ENCODE measurements around the gene LLGL2. TPM values are rescaled to one million over a fixed set of nuclear protein-coding genes. Genes with fewer than 3 reads are reported as not detected.

LLGL2 gene
- total RNA-seq, 2 donors from 2014 or later: 43.0 to 65.3 TPM

DNA sequence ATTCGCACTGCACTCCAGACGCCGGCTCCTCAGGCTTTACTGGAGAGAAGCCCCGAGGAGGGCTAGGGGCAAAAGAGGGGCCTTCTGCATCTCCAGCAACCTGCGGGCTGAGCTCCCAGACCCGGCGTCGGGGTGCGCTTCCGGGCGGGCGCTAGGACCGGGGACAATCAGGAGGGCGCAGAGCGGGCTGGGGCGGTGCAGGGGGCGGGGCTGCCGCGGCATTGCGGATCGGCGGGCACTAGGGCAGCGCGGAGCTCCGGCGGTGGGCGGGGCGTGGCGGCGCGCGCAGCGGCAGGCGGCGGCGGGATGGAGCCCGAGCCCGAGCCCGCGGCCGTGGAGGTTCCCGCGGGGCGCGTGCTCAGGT lies 9.3 kb upstream of the LLGL2 start, which contains the start of gene TSEN54:
Gene TSEN54, plus strand, starts transcription at position 274 of the 364 bp plus-strand sequence. Its CDS starts 33 bp downstream, at position 307.
- WGBS: under 1% methylated on average over 20 of the region's 45 CpGs
- intact Hi-C loops (cut with DNase I): loop anchor here (2.0 to 10.0 kb wide), 4 partner anchors 73 to 229 kb away; no protein-coding TSS in a partner anchor

DNA sequence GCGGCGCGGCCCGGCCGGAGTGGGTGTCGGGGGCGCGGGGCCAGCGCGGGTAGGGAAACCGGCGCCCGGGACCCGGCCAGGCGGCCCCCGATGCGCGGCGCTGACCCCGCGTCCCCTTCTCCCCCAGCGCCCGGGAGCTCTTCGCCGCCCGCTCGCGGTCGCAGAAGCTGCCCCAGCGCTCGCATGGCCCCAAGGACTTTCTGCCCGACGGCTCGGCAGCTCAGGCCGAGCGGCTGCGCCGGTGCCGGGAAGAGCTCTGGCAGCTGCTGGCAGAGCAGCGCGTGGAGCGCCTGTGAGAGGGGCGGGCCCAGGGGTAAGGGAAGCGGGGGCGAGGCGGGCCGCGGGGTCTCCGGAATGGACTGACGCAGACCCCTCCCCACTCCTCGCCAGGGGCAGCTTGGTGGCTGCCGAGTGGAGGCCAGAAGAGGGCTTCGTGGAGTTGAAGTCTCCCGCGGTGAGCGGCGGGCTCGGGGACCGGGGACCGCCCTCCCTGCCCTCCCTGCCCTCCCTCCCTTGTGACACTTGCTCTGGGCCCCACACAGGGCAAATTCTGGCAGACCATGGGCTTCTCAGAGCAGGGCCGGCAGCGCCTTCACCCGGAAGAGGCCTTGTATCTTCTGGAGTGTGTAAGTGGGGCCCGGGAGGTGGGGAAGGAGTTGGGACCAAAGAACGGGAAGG lies 8.7 kb upstream of the LLGL2 start:
- intact Hi-C loops (cut with DNase I): loop anchor here (2.0 to 10.0 kb wide), 4 partner anchors 72 to 228 kb away; no protein-coding TSS in a partner anchor
- no peak for DNase-seq (ENCODE audit: low spot score)
- no peaks in the 10 kb centered on the region for H3K36me3 ChIP-seq
- peaks cover 7% of the 10 kb centered on the region for H3K4me1 ChIP-seq (replicated peaks)
- peak overlapping the region; percentile 66 to 79 for H3K27ac ChIP-seq
- no peaks in the 10 kb centered on the region for H3K27me3 ChIP-seq (replicated peaks; ENCODE audit: insufficient read depth)
- 0% methylated on average over 42 of the region's 65 CpGs for WGBS
- no peaks in the 10 kb centered on the region for H3K9me3 ChIP-seq
- peak overlapping the region; percentile 82 for H3K4me3 ChIP-seq
- TF ChIP-seq, protein P1, sequence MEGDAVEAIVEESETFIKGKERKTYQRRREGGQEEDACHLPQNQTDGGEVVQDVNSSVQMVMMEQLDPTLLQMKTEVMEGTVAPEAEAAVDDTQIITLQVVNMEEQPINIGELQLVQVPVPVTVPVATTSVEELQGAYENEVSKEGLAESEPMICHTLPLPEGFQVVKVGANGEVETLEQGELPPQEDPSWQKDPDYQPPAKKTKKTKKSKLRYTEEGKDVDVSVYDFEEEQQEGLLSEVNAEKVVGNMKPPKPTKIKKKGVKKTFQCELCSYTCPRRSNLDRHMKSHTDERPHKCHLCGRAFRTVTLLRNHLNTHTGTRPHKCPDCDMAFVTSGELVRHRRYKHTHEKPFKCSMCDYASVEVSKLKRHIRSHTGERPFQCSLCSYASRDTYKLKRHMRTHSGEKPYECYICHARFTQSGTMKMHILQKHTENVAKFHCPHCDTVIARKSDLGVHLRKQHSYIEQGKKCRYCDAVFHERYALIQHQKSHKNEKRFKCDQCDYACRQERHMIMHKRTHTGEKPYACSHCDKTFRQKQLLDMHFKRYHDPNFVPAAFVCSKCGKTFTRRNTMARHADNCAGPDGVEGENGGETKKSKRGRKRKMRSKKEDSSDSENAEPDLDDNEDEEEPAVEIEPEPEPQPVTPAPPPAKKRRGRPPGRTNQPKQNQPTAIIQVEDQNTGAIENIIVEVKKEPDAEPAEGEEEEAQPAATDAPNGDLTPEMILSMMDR (IDR thresholded peaks at IDR 0.05): no peak
- no peak for TF ChIP-seq POLR2A (IDR thresholded peaks at IDR 0.05)
- no peak for TF ChIP-seq POLR2AphosphoS5 (IDR thresholded peaks at IDR 0.05)

More for the DNA sequence above, 9.3 kb upstream of the LLGL2 start, which contains the start of gene TSEN54:
- Histone ChIP-seq H3K36me3 (no peaks in the 10 kb centered on the region), H3K27ac (peak within 1 kb of the TSS; percentile 75 to 79), H3K9me3 (no peaks in the 10 kb centered on the region), H3K4me3 (peak within 1 kb of the TSS; percentile 82), H3K4me1 (replicated peaks) (peaks cover 7% of the 10 kb centered on the region), H3K27me3 (replicated peaks; ENCODE audit: insufficient read depth) (no peaks in the 10 kb centered on the region)
- TF ChIP-seq POLR2A (IDR thresholded peaks at IDR 0.05): no peak
- TF ChIP-seq, protein P1 (IDR thresholded peaks at IDR 0.05): no peak
- TF ChIP-seq POLR2AphosphoS5 (IDR thresholded peaks at IDR 0.05): peak; percentile 41
- peak; percentile 93 for DNase-seq (ENCODE audit: low spot score)

DNA sequence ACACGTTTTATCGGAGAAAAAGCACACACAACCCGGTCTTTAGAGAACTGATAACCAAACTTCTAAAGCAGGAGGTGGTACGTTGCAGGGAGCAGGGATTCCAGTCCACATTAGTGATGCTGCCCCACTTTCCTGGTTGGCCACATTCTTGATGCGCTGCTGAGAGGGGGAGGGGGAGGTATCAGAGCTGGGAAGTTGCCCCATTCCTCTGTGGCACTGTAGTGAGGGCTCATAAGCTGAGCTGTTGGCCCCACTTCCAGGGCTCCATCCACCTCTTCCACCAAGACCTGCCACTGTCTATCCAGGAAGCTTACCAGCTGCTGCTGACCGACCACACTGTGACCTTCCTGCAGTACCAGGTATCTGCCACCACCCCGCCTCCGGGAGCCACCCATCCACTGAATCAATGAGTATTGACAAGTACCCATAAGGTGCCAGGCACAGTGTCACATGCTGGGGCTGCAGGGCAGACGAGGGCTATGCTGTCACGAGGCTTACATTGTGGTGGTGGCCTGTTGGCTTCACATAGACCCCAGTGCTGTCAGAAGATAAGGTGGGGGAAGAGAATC lies 8.1 kb upstream of the LLGL2 start:
- no peaks in the 10 kb centered on the region for H3K9me3 ChIP-seq
- H3K4me1 ChIP-seq (replicated peaks): peaks cover 7% of the 10 kb centered on the region
- intact Hi-C loops (cut with DNase I): loop anchor here (2.0 to 10.0 kb wide), 4 partner anchors 71 to 227 kb away; no protein-coding TSS in a partner anchor
- peak overlapping the region; percentile 82 for H3K4me3 ChIP-seq
- 26% methylated on average over 10 of the region's 10 CpGs for WGBS
- TF ChIP-seq POLR2AphosphoS5 (IDR thresholded peaks at IDR 0.05): no peak
- TF ChIP-seq, protein P1 (IDR thresholded peaks at IDR 0.05): peak in 1 of 4 experiments; percentile 21
- H3K27ac ChIP-seq: peak overlapping the region; percentile 66 to 79
- H3K36me3 ChIP-seq: no peaks in the 10 kb centered on the region
- H3K27me3 ChIP-seq (replicated peaks; ENCODE audit: insufficient read depth): no peaks in the 10 kb centered on the region
- no peak for DNase-seq (ENCODE audit: low spot score)

DNA sequence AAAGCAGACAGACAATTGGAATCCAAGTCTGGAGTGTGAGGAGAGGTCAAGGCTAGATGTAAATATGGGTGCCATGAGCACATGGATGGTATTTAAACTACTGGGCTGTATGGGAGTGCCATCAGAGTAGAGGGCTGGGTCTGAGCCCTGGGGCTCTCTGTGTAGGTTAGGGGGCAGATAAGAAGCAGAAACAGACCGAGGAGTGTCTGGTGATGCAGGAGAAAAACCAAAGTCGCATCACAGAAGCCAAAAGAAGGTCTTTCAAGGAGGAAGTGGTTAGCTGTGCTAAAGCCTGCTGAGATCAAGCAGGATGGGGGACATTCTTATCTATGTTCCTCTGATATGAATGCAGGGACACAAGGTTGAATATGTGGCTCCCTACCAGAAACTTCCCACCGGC lies 7.3 kb upstream of the LLGL2 start:
- WGBS: 86% methylated on average over 3 of the region's 3 CpGs
- no peak for DNase-seq (ENCODE audit: low spot score)
- TF ChIP-seq, protein P1 (IDR thresholded peaks at IDR 0.05): no peak
- TF ChIP-seq POLR2A (IDR thresholded peaks at IDR 0.05): no peak
- TF ChIP-seq POLR2AphosphoS5 (IDR thresholded peaks at IDR 0.05): no peak
- intact Hi-C loops (cut with DNase I): loop anchor here (5.0 to 10.0 kb wide), 3 partner anchors 91 to 227 kb away; no protein-coding TSS in a partner anchor
- no peak overlapping the region for H3K4me3 ChIP-seq
- no peaks in the 10 kb centered on the region for H3K27me3 ChIP-seq (replicated peaks; ENCODE audit: insufficient read depth)
- H3K9me3 ChIP-seq: no peaks in the 10 kb centered on the region
- no peak overlapping the region for H3K27ac ChIP-seq
- H3K36me3 ChIP-seq: no peaks in the 10 kb centered on the region
- peaks cover 7% of the 10 kb centered on the region for H3K4me1 ChIP-seq (replicated peaks)
